ENCODE data around the gene BCAP31. TPM values are rescaled to one million over a fixed set of nuclear protein-coding genes. Genes with fewer than 3 reads are reported as not detected.

The BCAP31 gene
- total and polyA plus RNA-seq, 12 donors: 70.2 to 164 (median 85.4) TPM

DNA sequence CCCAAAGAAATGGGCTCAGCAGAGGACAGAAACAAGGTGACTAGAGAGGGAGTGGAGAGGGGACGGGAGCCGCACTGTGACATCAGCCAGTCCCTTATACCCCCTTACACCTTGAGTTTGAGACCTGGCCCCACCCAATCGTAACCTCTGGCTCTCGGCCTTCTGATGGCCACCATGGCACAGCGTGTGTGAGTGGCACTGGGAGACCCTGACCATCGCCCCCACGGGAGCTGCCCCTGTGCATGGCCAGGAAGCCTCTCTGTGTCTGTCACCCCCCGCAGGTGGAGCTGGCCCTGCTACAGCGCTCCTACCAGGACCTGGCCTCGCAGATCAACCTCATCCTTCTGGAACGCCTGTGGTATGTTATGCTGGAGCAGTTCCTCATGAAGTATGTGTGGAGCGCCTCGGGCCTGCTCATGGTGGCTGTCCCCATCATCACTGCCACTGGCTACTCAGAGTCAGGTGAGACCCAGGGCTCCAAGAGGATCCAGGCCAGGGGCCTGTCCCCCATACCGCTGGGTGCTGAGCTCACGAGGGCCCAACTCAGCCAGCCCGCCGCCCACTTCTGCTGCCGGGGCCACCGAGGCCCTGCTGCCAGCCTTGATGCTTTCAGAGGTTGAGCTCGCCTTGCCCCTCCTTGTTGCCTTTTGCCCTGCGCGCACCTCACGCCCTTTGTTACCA lies 4.9 kb upstream of the BCAP31 start:
- WGBS, 2 donors: 95 to 97% methylated on average over 22 to 23 of the region's 23 CpGs
- Histone ChIP-seq H3K27me3 (no peaks in the 10 kb centered on the region), H3K4me1 (peaks cover 0 to 51% (median 32%) of the 10 kb centered on the region in 9 donors), H3K36me3 (peaks cover 0 to 28% (median 0%) of the 10 kb centered on the region in 9 donors), H3K27ac (no peak overlapping the region), H3K4me3 (no peak overlapping the region), H3K9me3 (peaks cover 0 to 8% (median 0%) of the 10 kb centered on the region in 11 donors)
- no peak for ATAC-seq
- intact Hi-C loops (cut with DNase I): no loop called here
- TF ChIP-seq CTCF (IDR thresholded peaks at IDR 0.05): no peak
- no peak for DNase-seq

DNA sequence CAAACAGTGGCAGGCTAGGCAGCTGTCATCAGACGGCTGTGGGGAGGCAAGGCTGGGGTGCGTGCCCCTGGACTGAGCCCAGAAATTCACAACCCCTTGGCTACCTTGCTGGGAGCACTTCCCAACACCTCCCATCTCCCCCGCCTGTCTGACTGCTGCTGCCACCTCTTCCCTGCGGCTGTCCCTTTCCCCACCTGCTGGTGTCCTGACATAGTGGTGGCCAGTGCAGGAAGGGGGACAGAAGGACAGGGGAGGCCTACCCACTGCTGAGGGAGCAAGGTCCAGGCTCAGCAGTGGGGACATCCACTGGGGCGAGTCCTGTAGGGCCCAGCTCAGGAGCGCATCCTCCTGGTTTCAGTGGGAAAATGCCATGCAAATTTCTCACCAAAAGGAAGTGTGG lies 3.9 kb upstream of the BCAP31 start:
- whole genome bisulfite sequencing, 2 donors: 85 to 89% methylated on average over 6 of the region's 6 CpGs
- no peak for DNase-seq
- peaks cover 0 to 52% (median 34%) of the 10 kb centered on the region in 9 donors for H3K4me1 ChIP-seq
- intact Hi-C loops (cut with DNase I): no loop called here
- peak overlapping the region in 6 of 10 donors; percentile 81 to 94 (median 92) for H3K27ac ChIP-seq
- no peak for TF ChIP-seq CTCF (IDR thresholded peaks at IDR 0.05)
- H3K4me3 ChIP-seq: no peak overlapping the region
- peaks cover 0 to 9% (median 0%) of the 10 kb centered on the region in 7 donors for H3K27me3 ChIP-seq
- H3K36me3 ChIP-seq: peaks cover 0 to 28% (median 0%) of the 10 kb centered on the region in 9 donors
- H3K9me3 ChIP-seq: peaks cover 0 to 8% (median 0%) of the 10 kb centered on the region in 11 donors
- ATAC-seq: no peak

GRCh38 chrX:153727123-153727931 lies 3.1 kb upstream of the BCAP31 start:
- H3K9me3 ChIP-seq: peaks cover 0 to 8% (median 0%) of the 10 kb centered on the region in 11 donors
- intact Hi-C loops (cut with DNase I): no loop called here
- peaks cover 0 to 32% (median 0%) of the 10 kb centered on the region in 9 donors for H3K36me3 ChIP-seq
- TF ChIP-seq CTCF (IDR thresholded peaks at IDR 0.05): no peak
- DNase-seq (peak; percentile 50 to 71), ATAC-seq (peak in 6 of 8 donors; percentile 5 to 45 (median 26))
- 21 to 23% methylated on average over 21 to 23 of the region's 23 CpGs for WGBS, 2 donors
- peaks cover 0 to 10% (median 0%) of the 10 kb centered on the region in 7 donors for H3K27me3 ChIP-seq
- H3K4me1 ChIP-seq: peaks cover 0 to 55% (median 41%) of the 10 kb centered on the region in 9 donors
- H3K27ac ChIP-seq: peak overlapping the region; percentile 64 to 94 (median 91)
- peak overlapping the region in 5 of 10 donors; percentile 17 to 84 (median 35) for H3K4me3 ChIP-seq
